Adrenal gland (tissue), 5 donors: ENCODE data around the gene CELF5.

Experiments used
- POLR2A ChIP-seq, 2 donors: fragments of 450-650 bp; IDR thresholded peaks; one replicate each; pipeline ENCODE4 v1.6.1; 2017; ENCODE audit warnings: antibody characterized with exemption in 2 of 2, mild to moderate bottlenecking in 2 of 2, moderate library complexity in 1 of 2
- TF ChIP-seq, protein P1 (sequence below), 6 experiments: fragments of 450-650 bp in 4 of 6; fragments of 200-600 bp in 2 of 6; sonication (generic) in 1 of 6; IDR thresholded peaks; 1 replicate in 5 of 6; 2 replicates in 1 of 6; pipeline versions ENCODE4 v1.5.1 to v1.8.0; 2016 to 2021; ENCODE audit warnings: antibody characterized with exemption in 6 of 6, mild to moderate bottlenecking in 2 of 6, moderate library complexity in 1 of 6
- donor health status: DM: no; HTN: no; CAD: no.

- no peak for TF ChIP-seq POLR2A (IDR thresholded peaks at IDR 0.05)
- TF ChIP-seq, protein P1, sequence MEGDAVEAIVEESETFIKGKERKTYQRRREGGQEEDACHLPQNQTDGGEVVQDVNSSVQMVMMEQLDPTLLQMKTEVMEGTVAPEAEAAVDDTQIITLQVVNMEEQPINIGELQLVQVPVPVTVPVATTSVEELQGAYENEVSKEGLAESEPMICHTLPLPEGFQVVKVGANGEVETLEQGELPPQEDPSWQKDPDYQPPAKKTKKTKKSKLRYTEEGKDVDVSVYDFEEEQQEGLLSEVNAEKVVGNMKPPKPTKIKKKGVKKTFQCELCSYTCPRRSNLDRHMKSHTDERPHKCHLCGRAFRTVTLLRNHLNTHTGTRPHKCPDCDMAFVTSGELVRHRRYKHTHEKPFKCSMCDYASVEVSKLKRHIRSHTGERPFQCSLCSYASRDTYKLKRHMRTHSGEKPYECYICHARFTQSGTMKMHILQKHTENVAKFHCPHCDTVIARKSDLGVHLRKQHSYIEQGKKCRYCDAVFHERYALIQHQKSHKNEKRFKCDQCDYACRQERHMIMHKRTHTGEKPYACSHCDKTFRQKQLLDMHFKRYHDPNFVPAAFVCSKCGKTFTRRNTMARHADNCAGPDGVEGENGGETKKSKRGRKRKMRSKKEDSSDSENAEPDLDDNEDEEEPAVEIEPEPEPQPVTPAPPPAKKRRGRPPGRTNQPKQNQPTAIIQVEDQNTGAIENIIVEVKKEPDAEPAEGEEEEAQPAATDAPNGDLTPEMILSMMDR (IDR thresholded peaks at IDR 0.05), result no peak
These were observed 88.7 kb downstream of the CELF5 start for GRCh38 chr19:3313199-3313575.
